Suprapubic skin (tissue), 4 donors: Measurements from ENCODE around the gene CLDN19.

ENCODE experiments used
- EP300 ChIP-seq: sonication (generic); formaldehyde crosslinking; IDR thresholded peaks from one replicate; pipeline ENCODE4 v1.6.1; 2017; ENCODE audit warnings: antibody characterized with exemption
- POLR2A ChIP-seq, 2 donors: fragments of 450-650 bp; IDR thresholded peaks; one replicate each; pipeline ENCODE4 v1.6.1; 2017; ENCODE audit warnings: antibody characterized with exemption in 2 of 2, mild to moderate bottlenecking in 2 of 2, moderate library complexity in 2 of 2
- POLR2AphosphoS5 ChIP-seq, 3 donors: sonication (generic); formaldehyde crosslinking; IDR thresholded peaks; one replicate each; pipeline ENCODE4 v1.6.1; 2017; ENCODE audit warnings: antibody characterized with exemption in 3 of 3
- TF ChIP-seq, protein P1 (sequence below), 2 donors: fragments of 200-600 bp in 1 of 2; fragments of 450-650 bp in 1 of 2; sonication (generic) in 1 of 2; IDR thresholded peaks; one replicate each; pipeline ENCODE4 v1.5.1; 2016 to 2019; ENCODE audit warnings: antibody characterized with exemption in 2 of 2, mild to moderate bottlenecking in 1 of 2, moderate library complexity in 1 of 2

DNA sequence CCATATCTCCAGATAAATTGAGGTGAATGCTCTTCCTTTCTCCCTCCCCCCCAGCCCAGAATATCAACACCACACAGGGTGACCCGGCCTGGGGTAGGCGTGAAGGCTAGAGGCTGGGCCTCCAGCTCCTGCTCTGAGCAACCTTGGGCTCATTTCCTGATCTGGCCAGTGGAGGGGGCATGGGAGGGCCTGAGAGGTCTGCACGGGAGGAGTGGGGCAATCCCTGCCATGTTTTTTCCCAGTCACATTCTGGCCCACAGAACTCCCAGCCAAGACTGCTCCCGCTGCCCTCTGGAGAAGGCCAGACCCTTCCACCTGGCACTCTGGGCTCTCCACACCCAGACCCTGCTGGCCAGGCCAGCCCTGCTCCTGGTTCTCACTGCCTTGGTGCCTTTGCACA, 3.9 kb downstream of the CLDN19 start:
- TF ChIP-seq, protein P1, sequence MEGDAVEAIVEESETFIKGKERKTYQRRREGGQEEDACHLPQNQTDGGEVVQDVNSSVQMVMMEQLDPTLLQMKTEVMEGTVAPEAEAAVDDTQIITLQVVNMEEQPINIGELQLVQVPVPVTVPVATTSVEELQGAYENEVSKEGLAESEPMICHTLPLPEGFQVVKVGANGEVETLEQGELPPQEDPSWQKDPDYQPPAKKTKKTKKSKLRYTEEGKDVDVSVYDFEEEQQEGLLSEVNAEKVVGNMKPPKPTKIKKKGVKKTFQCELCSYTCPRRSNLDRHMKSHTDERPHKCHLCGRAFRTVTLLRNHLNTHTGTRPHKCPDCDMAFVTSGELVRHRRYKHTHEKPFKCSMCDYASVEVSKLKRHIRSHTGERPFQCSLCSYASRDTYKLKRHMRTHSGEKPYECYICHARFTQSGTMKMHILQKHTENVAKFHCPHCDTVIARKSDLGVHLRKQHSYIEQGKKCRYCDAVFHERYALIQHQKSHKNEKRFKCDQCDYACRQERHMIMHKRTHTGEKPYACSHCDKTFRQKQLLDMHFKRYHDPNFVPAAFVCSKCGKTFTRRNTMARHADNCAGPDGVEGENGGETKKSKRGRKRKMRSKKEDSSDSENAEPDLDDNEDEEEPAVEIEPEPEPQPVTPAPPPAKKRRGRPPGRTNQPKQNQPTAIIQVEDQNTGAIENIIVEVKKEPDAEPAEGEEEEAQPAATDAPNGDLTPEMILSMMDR (IDR thresholded peaks at IDR 0.05) = no peak
- TF ChIP-seq EP300 (no peak), POLR2A (IDR thresholded peaks at IDR 0.05) (no peak), POLR2AphosphoS5 (IDR thresholded peaks at IDR 0.05) (no peak)
